Transverse colon (tissue), 4 donors: ENCODE measurements around the gene CD48. TPM values are rescaled to one million over a fixed set of nuclear protein-coding genes. Genes with fewer than 3 reads are reported as not detected.

ENCODE experiments used
- DNase-seq: peaks from one replicate; pipeline ENCODE4 v3.0.0-alpha.2; 2019
- H3K27ac ChIP-seq, 4 donors: fragments of 200-600 bp; sonication (generic); 2 replicates each; pipeline ENCODE4 v1.5.1; 2016 to 2018; ENCODE audit warnings: inconsistent platforms in 4 of 4
- H3K27me3 ChIP-seq: fragments of 200-600 bp; sonication (generic); 2 replicates; pipeline ENCODE4 v1.5.1; 2017; ENCODE audit warnings: inconsistent platforms
- H3K36me3 ChIP-seq, 4 donors: fragments of 200-600 bp; sonication (generic); 2 replicates each; pipeline ENCODE4 v1.5.1; 2017 to 2019; ENCODE audit warnings: inconsistent platforms in 4 of 4
- H3K4me1 ChIP-seq, 4 donors: fragments of 200-600 bp; sonication (generic); 2 replicates each; pipeline ENCODE4 v1.5.1; 2017 to 2020; ENCODE audit warnings: inconsistent platforms in 4 of 4
- H3K4me3 ChIP-seq, 4 donors: fragments of 200-600 bp; sonication (generic); 1 replicate in 1 of 4; 2 replicates in 3 of 4; pipeline versions ENCODE4 v1.5.1 to v1.6.1; 2017 to 2019; ENCODE audit warnings: inconsistent platforms in 4 of 4
- H3K9me3 ChIP-seq, 2 donors: fragments of 200-600 bp; sonication (generic); 2 replicates each; pipeline ENCODE4 v1.5.1; 2017 to 2019; ENCODE audit warnings: inconsistent platforms in 2 of 2
- EP300 ChIP-seq: sonication (generic); formaldehyde crosslinking; IDR thresholded peaks from one replicate; pipeline ENCODE4 v1.6.1; 2017; ENCODE audit warnings: antibody characterized with exemption, low read depth
- POLR2A ChIP-seq: fragments of 450-650 bp; IDR thresholded peaks from one replicate; pipeline ENCODE4 v1.6.1; 2016; ENCODE audit warnings: antibody characterized with exemption, mild to moderate bottlenecking, moderate library complexity
- POLR2AphosphoS5 ChIP-seq, 3 donors: sonication (generic); formaldehyde crosslinking; IDR thresholded peaks; one replicate each; pipeline ENCODE4 v1.6.1; 2016; ENCODE audit warnings: antibody characterized with exemption in 3 of 3
- WGBS, 2 donors: methylation state at CpG; one replicate each; pipeline ENCODE4 v1.1.5; 2018; ENCODE audit warnings: low coverage in 1 of 2; 5-methylcytosine and 5-hydroxymethylcytosine counted together
- in situ Hi-C, 4 donors: fragments of 200-750 bp; cut with MboI; loops; one replicate each; pipeline versions ENCODE4 v1.15.0 to v1.15.1; 2017; ENCODE audit warnings: low sequenced_read_pairs in 3 of 4, low pct_ligation_motif_present in 1 of 4, low pct_unique_long_range_greater_than_20kb in 1 of 4
- intact Hi-C: fragments of 100-400 bp; cut with DNase I; formaldehyde crosslinking; loops from one replicate; pipeline ENCODE4 v1.15.1; 2023; ENCODE audit warnings: low total_unique reads
- total RNA-seq, 4 donors: library from RNA; depleted of rRNA; stranded (reverse); fragments of >200 nt; gene quantifications; one replicate each; pipeline ENCODE4 v1.1.0, GENCODE V29; 2016
- TF ChIP-seq, protein P1 (sequence below), 5 experiments: fragments of 200-600 bp in 3 of 5; fragments of 450-650 bp in 2 of 5; sonication (generic) in 3 of 5; IDR thresholded peaks; 1 replicate in 2 of 5; 2 replicates in 3 of 5; pipeline ENCODE4 v1.5.1; 2016 to 2017; ENCODE audit warnings: antibody characterized with exemption in 5 of 5, inconsistent platforms in 3 of 5, mild to moderate bottlenecking in 2 of 5, moderate library complexity in 1 of 5

Gene CD48
- total RNA-seq, 4 donors from 2014 or later = 7.5 to 31.3 (median 17.6) TPM; not detected in 1

DNA sequence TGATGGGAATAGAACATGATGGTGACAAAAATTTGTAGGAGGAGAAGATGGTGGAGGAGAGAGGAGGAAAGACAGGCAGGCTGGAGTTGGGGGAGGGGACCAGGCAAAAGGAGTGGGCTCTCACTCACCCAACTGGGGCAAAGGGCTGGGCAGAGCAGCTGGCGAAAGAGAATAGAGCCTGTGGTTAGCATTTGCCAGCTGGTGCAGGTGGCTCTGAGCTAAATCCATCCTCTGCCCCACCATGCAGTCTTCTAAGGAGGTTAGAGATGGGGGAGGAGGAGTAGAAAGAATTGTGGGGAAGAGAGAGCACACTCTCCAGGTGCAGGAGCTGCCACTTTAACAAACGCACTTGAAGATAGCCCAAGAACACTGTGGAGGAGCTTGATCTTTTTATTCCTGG is 37.2 kb downstream of the CD48 start:
- in situ Hi-C loops = no loop called here
- peak overlapping the region in 2 of 4 donors; percentile 33 to 70 for H3K27ac ChIP-seq
- intact Hi-C loops = no loop called here
- TF ChIP-seq, protein P1, sequence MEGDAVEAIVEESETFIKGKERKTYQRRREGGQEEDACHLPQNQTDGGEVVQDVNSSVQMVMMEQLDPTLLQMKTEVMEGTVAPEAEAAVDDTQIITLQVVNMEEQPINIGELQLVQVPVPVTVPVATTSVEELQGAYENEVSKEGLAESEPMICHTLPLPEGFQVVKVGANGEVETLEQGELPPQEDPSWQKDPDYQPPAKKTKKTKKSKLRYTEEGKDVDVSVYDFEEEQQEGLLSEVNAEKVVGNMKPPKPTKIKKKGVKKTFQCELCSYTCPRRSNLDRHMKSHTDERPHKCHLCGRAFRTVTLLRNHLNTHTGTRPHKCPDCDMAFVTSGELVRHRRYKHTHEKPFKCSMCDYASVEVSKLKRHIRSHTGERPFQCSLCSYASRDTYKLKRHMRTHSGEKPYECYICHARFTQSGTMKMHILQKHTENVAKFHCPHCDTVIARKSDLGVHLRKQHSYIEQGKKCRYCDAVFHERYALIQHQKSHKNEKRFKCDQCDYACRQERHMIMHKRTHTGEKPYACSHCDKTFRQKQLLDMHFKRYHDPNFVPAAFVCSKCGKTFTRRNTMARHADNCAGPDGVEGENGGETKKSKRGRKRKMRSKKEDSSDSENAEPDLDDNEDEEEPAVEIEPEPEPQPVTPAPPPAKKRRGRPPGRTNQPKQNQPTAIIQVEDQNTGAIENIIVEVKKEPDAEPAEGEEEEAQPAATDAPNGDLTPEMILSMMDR (IDR thresholded peaks at IDR 0.05) = no peak
- TF ChIP-seq POLR2AphosphoS5 (IDR thresholded peaks at IDR 0.05) (no peak), EP300 (no peak), POLR2A (no peak)
- DNase-seq = peak; percentile 68
- no peaks in the 10 kb centered on the region for H3K36me3 ChIP-seq
- WGBS, 2 donors = 55 to 67% methylated on average over 1 to 2 of the region's 2 CpGs
- no peak overlapping the region for H3K4me3 ChIP-seq
- H3K4me1 ChIP-seq = peaks cover 0 to 18% (median 0%) of the 10 kb centered on the region in 4 donors
- no peaks in the 10 kb centered on the region for H3K27me3 ChIP-seq
- H3K9me3 ChIP-seq = peaks cover 0 to 2% of the 10 kb centered on the region in 2 donors

DNA sequence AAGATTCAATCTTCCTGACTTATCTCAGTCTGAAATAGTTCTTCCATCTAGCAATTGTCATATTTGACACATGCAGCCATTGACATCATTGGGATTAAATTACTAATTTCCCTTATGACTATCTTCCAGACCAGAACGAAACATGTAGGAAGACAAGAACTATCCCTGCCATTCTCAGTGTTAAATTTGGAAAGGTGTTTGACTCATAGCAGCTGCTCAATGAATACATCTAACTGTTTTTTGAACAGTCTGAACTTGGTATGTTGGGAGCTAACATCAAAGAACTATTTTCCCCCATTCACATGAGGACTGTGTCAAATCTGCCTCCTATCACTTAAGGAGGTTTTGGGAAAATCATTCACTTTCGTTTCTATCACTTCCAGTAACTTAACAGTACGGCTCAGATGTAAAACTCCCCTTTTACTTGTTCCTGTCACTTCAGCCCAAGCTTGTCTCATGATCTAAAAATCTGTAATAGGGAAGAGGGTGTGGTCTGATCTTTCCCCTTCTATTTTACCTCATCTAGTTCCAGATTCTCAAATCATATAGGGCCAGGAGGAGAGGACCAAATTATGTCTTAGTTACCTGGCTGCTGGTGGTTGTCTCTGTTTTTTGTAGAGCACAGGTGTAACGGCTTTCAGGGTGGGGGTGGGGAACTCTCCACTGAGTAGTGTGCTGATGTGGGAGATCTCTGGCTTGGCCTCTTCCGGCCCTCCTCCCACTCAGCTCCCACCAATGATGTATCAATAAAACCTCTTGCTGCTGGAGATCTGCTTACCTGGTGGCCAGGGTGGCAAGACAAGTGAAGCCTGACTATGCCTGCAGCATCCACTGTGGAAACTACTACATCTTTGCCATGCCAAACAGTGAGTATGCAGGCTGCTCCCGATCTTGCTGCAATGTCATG is 38.6 kb downstream of the CD48 start:
- 39 to 40% methylated on average over 3 to 6 of the region's 6 CpGs for WGBS, 2 donors
- H3K36me3 ChIP-seq = no peaks in the 10 kb centered on the region
- no peak overlapping the region for H3K4me3 ChIP-seq
- no peak for TF ChIP-seq EP300
- no peak for TF ChIP-seq POLR2AphosphoS5 (IDR thresholded peaks at IDR 0.05)
- peaks cover 0 to 18% (median 0%) of the 10 kb centered on the region in 4 donors for H3K4me1 ChIP-seq
- no peaks in the 10 kb centered on the region for H3K27me3 ChIP-seq
- H3K9me3 ChIP-seq = peaks cover 3 to 9% of the 10 kb centered on the region in 2 donors
- H3K27ac ChIP-seq = peak overlapping the region in 3 of 4 donors; percentile 9 to 70 (median 16)
- in situ Hi-C loops = no loop called here
- no peak for DNase-seq
- intact Hi-C loops = no loop called here

DNA sequence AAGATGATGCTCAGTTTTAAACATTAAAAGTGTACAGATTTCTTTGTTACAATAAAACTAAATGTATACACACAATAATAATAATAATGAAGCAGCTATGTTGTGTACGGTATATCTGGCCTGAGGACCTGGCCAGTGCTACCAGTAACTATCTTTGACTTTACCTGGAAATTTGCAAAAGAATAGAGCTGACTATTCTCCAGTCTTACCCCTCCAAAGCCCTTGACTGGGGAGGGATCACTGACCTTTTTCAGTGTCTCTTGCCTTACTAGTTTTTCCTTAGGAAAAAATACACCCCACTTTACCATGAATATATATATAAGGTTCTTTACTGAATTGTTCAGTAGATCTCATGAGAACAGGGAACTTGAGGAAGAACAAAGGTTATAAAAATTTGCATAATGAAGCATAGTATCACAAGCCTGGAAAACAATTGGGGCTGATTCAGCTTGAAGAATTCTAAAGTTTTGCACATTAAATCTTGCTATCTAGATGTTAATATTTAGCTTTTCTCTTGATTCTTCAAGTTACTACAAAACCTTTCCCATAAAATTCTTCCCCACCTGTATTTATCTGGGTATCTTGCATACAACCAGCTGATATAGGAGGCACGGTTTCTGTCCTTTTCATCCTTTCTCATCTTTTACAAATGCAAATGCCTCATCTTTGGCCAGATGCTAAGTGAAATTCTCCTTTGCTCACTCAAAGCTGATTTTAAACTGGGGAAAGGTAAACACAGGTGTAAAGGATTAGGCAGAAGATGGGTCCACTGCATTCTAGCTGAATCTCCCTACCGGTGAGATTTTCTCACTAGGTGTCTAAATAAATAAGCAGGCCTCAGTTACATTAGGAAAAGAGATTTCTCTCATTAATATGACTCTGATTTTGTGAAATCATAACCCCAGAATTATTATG is 39.8 kb downstream of the CD48 start:
- peak overlapping the region in 1 of 4 donors; percentile 70 for H3K27ac ChIP-seq
- intact Hi-C loops = no loop called here
- WGBS, 2 donors = 52 to 61% methylated on average over 3 of the region's 3 CpGs

DNA sequence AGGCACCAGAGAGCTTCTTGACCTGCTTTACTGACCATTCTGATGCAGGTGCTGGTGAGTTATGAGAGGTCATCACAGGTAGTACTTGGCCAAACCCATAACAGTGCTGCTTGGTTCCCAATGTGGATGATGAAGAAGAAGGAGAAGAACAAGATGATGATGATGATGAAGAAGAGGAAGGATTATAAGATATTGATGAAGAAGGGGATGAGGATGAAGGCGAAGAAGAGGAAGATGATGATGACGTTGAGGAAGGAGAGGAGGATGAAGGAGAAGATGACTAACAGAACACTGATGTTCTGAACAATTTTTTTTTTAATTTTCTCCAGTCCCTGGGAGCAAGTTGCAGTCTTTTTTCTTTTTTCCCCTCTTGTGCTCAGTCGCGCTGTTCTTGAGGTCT is 40.9 kb downstream of the CD48 start:
- WGBS, 2 donors = 79 to 93% methylated on average over 4 of the region's 4 CpGs

More for the DNA sequence above, 39.8 kb downstream of the CD48 start:
- no peak for TF ChIP-seq EP300
- TF ChIP-seq, protein P1 (IDR thresholded peaks at IDR 0.05) = no peak
- TF ChIP-seq POLR2A = no peak
- TF ChIP-seq POLR2AphosphoS5 (IDR thresholded peaks at IDR 0.05) = no peak
- in situ Hi-C loops = no loop called here
- Histone ChIP-seq H3K4me1 (peaks cover 0 to 18% (median 0%) of the 10 kb centered on the region in 4 donors), H3K27me3 (no peaks in the 10 kb centered on the region), H3K36me3 (no peaks in the 10 kb centered on the region), H3K9me3 (peaks cover 3 to 10% of the 10 kb centered on the region in 2 donors), H3K4me3 (no peak overlapping the region)
- DNase-seq = no peak

More for the DNA sequence above, 40.9 kb downstream of the CD48 start:
- no peak for DNase-seq
- Histone ChIP-seq H3K27me3 (no peaks in the 10 kb centered on the region), H3K36me3 (no peaks in the 10 kb centered on the region), H3K4me3 (no peak overlapping the region), H3K9me3 (peaks cover 3 to 10% of the 10 kb centered on the region in 2 donors), H3K4me1 (peaks cover 0 to 26% (median 2%) of the 10 kb centered on the region in 4 donors), H3K27ac (no peak overlapping the region)
- TF ChIP-seq POLR2A (no peak), EP300 (no peak), POLR2AphosphoS5 (IDR thresholded peaks at IDR 0.05) (no peak)
- TF ChIP-seq, protein P1 (IDR thresholded peaks at IDR 0.05) = no peak
- in situ Hi-C loops = no loop called here
- intact Hi-C loops = no loop called here
